ENCODE measurements around the gene OSBPL8. TPM values are rescaled to one million over a fixed set of nuclear protein-coding genes. Genes with fewer than 3 reads are reported as not detected.

OSBPL8 gene
- total RNA-seq, 2 donors from 2014 or later, result 23.1 to 41.2 TPM

DNA sequence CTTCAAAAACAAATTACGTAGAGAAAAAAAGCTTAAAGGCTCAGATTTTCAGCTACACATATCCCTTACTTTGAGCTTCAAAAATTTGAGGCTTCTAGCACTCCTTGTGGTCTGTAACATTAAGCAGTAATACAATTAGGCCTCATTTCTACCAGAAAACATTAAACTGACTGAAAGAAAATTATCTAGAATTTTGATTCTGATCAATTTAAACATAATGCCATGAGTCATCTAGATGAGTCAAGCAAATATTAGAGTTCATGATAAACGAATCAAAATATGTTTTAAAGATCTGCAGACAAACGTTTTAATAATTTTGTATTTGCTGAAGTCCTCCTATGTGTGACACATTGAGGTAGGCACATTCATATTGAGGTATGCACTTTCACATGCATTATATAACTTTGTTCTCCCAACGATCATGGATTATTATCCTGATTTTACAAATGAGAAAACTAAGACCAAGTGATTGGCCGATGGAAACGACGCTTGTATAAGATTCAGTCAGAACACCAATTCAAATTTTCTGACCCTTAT lies 4.3 kb downstream of the OSBPL8 start:
- 68 to 71% methylated on average over 7 of the region's 7 CpGs for WGBS, 2 donors
- no peak for DNase-seq
- H3K9me3 ChIP-seq, result no peaks in the 10 kb centered on the region
- intact Hi-C loops (cut with DNase I), result no loop called here
- H3K27ac ChIP-seq, result no peak overlapping the region
- no peaks in the 10 kb centered on the region for H3K36me3 ChIP-seq (replicated peaks in 1 of 2; ENCODE audit: insufficient read depth in 1 of 2, low read depth in 2 of 2)
- TF ChIP-seq, protein P1, sequence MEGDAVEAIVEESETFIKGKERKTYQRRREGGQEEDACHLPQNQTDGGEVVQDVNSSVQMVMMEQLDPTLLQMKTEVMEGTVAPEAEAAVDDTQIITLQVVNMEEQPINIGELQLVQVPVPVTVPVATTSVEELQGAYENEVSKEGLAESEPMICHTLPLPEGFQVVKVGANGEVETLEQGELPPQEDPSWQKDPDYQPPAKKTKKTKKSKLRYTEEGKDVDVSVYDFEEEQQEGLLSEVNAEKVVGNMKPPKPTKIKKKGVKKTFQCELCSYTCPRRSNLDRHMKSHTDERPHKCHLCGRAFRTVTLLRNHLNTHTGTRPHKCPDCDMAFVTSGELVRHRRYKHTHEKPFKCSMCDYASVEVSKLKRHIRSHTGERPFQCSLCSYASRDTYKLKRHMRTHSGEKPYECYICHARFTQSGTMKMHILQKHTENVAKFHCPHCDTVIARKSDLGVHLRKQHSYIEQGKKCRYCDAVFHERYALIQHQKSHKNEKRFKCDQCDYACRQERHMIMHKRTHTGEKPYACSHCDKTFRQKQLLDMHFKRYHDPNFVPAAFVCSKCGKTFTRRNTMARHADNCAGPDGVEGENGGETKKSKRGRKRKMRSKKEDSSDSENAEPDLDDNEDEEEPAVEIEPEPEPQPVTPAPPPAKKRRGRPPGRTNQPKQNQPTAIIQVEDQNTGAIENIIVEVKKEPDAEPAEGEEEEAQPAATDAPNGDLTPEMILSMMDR (IDR thresholded peaks at IDR 0.05), result no peak
- TF ChIP-seq POLR2A (IDR thresholded peaks at IDR 0.05), result no peak
- no peak for ATAC-seq
- H3K4me3 ChIP-seq, result no peak overlapping the region
- peaks cover 37% of the 10 kb centered on the region for H3K4me1 ChIP-seq
- H3K27me3 ChIP-seq, result no peaks in the 10 kb centered on the region

DNA sequence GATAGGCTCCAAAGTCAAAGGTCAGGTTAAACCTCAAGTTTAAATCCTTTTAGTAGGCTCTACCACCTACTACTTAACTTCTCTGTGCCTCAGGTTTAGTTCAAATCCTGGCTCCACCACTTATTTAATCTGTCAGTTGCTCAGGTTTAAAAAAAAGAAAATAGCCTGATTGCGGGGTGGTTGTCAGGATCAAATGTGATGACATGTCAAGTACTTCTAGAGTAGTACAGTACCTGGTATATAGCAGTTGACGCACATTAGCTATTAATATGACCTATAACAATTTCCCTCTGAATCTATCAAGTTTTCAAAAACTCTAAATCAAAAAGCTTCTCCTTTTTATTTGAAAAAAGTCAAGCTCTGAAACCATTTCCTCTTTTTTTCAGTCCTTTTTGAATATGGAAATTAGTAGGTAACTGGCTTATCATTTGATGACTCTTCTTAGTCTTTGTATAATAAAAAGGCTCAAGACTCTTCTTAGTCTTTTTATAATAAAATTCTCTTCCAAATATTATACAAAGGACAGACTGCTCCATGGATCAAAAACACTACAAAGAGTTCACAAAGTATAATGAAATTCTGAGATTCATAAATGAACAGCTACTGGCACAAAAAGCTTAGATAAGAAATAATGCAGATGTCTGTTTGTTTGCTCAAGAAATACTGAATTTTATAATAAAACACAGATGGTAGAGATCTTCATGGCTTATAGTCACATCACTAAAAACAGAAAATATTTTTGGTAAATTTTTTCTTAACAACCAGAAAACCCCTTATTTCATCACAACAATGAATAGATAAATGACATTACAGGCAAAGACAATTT lies 5.0 kb downstream of the OSBPL8 start:
- H3K4me1 ChIP-seq, result peaks cover 37% of the 10 kb centered on the region
- no peak overlapping the region for H3K27ac ChIP-seq
- WGBS, 2 donors, result 79 to 87% methylated on average over 2 of the region's 2 CpGs
- no peak for ATAC-seq
- H3K27me3 ChIP-seq, result no peaks in the 10 kb centered on the region
- intact Hi-C loops (cut with DNase I), result no loop called here
- no peak overlapping the region for H3K4me3 ChIP-seq
- H3K9me3 ChIP-seq, result no peaks in the 10 kb centered on the region
- TF ChIP-seq, protein P1 (IDR thresholded peaks at IDR 0.05), result no peak
- TF ChIP-seq POLR2A (IDR thresholded peaks at IDR 0.05), result no peak
- DNase-seq, result no peak
- H3K36me3 ChIP-seq (replicated peaks in 1 of 2; ENCODE audit: insufficient read depth in 1 of 2, low read depth in 2 of 2), result no peaks in the 10 kb centered on the region

DNA sequence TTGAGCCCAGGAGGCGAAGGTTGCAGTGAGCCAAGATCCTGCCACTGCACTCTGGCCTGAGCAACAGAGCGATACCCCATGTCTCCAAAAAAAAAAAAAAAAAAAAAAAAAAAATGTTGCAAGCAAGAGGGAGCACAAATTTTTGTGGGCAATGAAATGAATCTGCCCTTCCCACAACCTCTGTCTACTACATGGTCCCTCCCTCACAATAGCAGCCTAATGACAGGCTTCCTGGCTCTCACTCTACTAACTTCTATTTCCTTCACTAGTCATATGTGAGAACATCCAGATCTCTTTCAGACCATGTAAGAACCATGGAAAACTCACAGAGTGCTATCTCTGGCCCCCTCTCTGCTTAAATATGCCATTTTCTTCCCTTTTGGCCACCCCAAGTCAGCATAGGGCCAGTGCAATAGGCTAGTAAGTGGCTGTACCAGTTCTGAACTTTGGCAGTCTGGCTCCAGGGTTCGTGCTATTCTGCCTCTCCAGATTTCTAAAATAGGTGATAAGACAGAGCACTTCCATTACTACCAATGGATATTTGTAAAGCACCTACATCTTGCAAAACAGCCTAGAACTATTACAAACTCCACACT lies 7.1 kb downstream of the OSBPL8 start:
- Histone ChIP-seq H3K36me3 (replicated peaks in 1 of 2; ENCODE audit: insufficient read depth in 1 of 2, low read depth in 2 of 2) (no peaks in the 10 kb centered on the region), H3K4me3 (no peak overlapping the region), H3K27me3 (no peaks in the 10 kb centered on the region), H3K4me1 (peaks cover 46% of the 10 kb centered on the region), H3K27ac (no peak overlapping the region), H3K9me3 (no peaks in the 10 kb centered on the region)
- TF ChIP-seq, protein P1 (IDR thresholded peaks at IDR 0.05), result no peak
- no peak for TF ChIP-seq POLR2A (IDR thresholded peaks at IDR 0.05)
- intact Hi-C loops (cut with DNase I), result no loop called here
- no peak for DNase-seq
- no peak for ATAC-seq
- 79 to 81% methylated on average over 3 of the region's 3 CpGs for WGBS, 2 donors

DNA sequence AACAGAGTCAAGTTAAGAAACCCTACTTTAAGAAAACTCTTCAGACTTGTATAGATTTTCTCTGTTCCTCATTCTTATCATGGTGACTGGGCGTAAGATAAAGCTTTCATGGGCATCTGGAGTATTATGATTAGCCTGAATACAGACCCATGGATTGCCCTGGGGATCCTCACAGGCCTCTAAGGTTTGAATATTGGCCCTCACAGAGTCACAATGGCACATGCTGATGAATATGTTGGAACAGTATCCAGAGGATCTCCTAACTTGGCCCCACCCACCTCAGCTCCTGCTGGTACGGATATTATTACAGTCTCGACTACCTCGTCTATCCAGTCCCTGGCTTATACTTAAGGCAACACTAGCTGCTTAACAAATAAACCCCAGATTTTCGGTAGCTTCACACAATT lies 8.1 kb downstream of the OSBPL8 start:
- no peaks in the 10 kb centered on the region for H3K36me3 ChIP-seq (replicated peaks in 1 of 2; ENCODE audit: insufficient read depth in 1 of 2, low read depth in 2 of 2)
- intact Hi-C loops (cut with DNase I), result no loop called here
- H3K27ac ChIP-seq, result no peak overlapping the region
- H3K4me1 ChIP-seq, result peaks cover 42% of the 10 kb centered on the region
- H3K4me3 ChIP-seq, result no peak overlapping the region
- TF ChIP-seq, protein P1 (IDR thresholded peaks at IDR 0.05), result no peak
- TF ChIP-seq POLR2A (IDR thresholded peaks at IDR 0.05), result no peak
- no peaks in the 10 kb centered on the region for H3K9me3 ChIP-seq
- no peaks in the 10 kb centered on the region for H3K27me3 ChIP-seq
- no peak for ATAC-seq
- 60% methylated on average over 5 of the region's 5 CpGs for WGBS, 2 donors
- no peak for DNase-seq

All from body of pancreas (tissue), 4 donors.